ENCODE data around the gene EIF2A. TPM values are rescaled to one million over a fixed set of nuclear protein-coding genes. Genes with fewer than 3 reads are reported as not detected.

Gene EIF2A
- total RNA-seq, 2 donors from 2014 or later = 137 to 158 TPM

Other genes starting within 250 kb of the EIF2A start
- 10 to 100 TPM; 12.2 to 28.8 TPM for gene TSC22D2, start 138.5 kb upstream of the EIF2A start, total RNA-seq
- 100 to 1,000 TPM in 1 of 2 donors, 10 to 100 TPM in 1; 65.9 to 104 TPM for gene SERP1, start 291 bp upstream of the EIF2A start, total RNA-seq
- gene SELENOT, start 56.5 kb downstream of the EIF2A start, total RNA-seq = 10 to 100 TPM; 84.6 to 87.9 TPM
- gene ERICH6, start 157.1 kb downstream of the EIF2A start, total RNA-seq = not detected
- gene SIAH2, start 216.4 kb downstream of the EIF2A start, total RNA-seq = 10 to 100 TPM; 68.3 to 74.7 TPM